ENCODE results near the gene SMARCA2.

Gene SMARCA2

GRCh38 chr9:2191609-2191972 lies 176.4 kb downstream of the SMARCA2 start:
- TF ChIP-seq CTCF (IDR thresholded peaks at IDR 0.05; ENCODE audit: control extremely low read depth, extremely low read depth, low read depth, missing control alignments): no peak

GRCh38 chr9:2192356-2192979 lies 177.3 kb downstream of the SMARCA2 start:
- no peak for DNase-seq (ENCODE audit: extremely low spot score)
- POLR2A ChIA-PET: no interaction called here
- no peak for TF ChIP-seq CTCF (IDR thresholded peaks at IDR 0.05; ENCODE audit: control extremely low read depth, extremely low read depth, low read depth, missing control alignments)
- CTCF ChIA-PET: interaction anchor here (1.0 to 2.1 kb wide), 3 partner anchors 11 to 39 kb away, joined by 3 to 7 read pairs (median 5); no protein-coding TSS in a partner anchor

More at GRCh38 chr9:2191609-2191972, 176.4 kb downstream of the SMARCA2 start:
- DNase-seq (ENCODE audit: extremely low spot score): no peak
- ChIA-PET CTCF (interaction anchor here (1.0 to 1.6 kb wide), 2 partner anchors 10 to 11 kb away, joined by 3 read pairs; no protein-coding TSS in a partner anchor), POLR2A (no interaction called here)

- DNase-seq (ENCODE audit: extremely low spot score): no peak
- CTCF ChIA-PET: interaction anchor here (1.4 to 2.1 kb wide), 2 partner anchors 12 to 37 kb away, joined by 5 to 7 read pairs; no protein-coding TSS in a partner anchor
- no peak for TF ChIP-seq CTCF (IDR thresholded peaks at IDR 0.05; ENCODE audit: control extremely low read depth, extremely low read depth, low read depth, missing control alignments)
- POLR2A ChIA-PET: no interaction called here
Measured at GRCh38 chr9:2193552-2193951, 178.4 kb downstream of the SMARCA2 start.

GRCh38 chr9:2195211-2195610 lies 180.1 kb downstream of the SMARCA2 start:
- CTCF ChIA-PET: no interaction called here
- DNase-seq (ENCODE audit: extremely low spot score): no peak

GRCh38 chr9:2196757-2197156 lies 181.6 kb downstream of the SMARCA2 start:
- ChIA-PET CTCF (no interaction called here), POLR2A (no interaction called here)
- no peak for TF ChIP-seq CTCF (IDR thresholded peaks at IDR 0.05; ENCODE audit: control extremely low read depth, extremely low read depth, low read depth, missing control alignments)
- no peak for DNase-seq (ENCODE audit: extremely low spot score)

More at GRCh38 chr9:2195211-2195610, 180.1 kb downstream of the SMARCA2 start:
- POLR2A ChIA-PET: no interaction called here
- no peak for TF ChIP-seq CTCF (IDR thresholded peaks at IDR 0.05; ENCODE audit: control extremely low read depth, extremely low read depth, low read depth, missing control alignments)

- CTCF ChIA-PET: no interaction called here
- POLR2A ChIA-PET: no interaction called here
- TF ChIP-seq CTCF (IDR thresholded peaks at IDR 0.05; ENCODE audit: control extremely low read depth, extremely low read depth, low read depth, missing control alignments): no peak
- no peak for DNase-seq (ENCODE audit: extremely low spot score)
Measured at GRCh38 chr9:2198956-2199635, 183.9 kb downstream of the SMARCA2 start.
